Amniotic epithelial cell (primary cell): ENCODE results near the gene ATG9A.
A peak's percentile ranks its signal among the peaks of the same experiment; 100 is the strongest.

Experiments used
- DNase-seq: peaks from one replicate; pipeline ENCODE4 v3.0.0-alpha.2; 2010; ENCODE audit warnings: low read depth

The ATG9A gene

GRCh38 chr2:219220652-219221402, 8.6 kb downstream of the ATG9A start:
- DNase-seq, result no peak

GRCh38 chr2:219219784-219220532, 9.5 kb downstream of the ATG9A start:
- no peak for DNase-seq

- peak; percentile 91 for DNase-seq
Measured at GRCh38 chr2:219218732-219219701, 10.4 kb downstream of the ATG9A start, which contains the start of gene ABCB6. ABCB6 (minus strand) TSS chr2:219218958; CDS start chr2:219218673, 285 bp downstream.

GRCh38 chr2:219218217-219218731, 11.2 kb downstream of the ATG9A start:
- DNase-seq, result peak; percentile 62

- DNase-seq, result no peak
Measured at GRCh38 chr2:219216535-219216915, 12.9 kb downstream of the ATG9A start.

- DNase-seq, result no peak
Measured at GRCh38 chr2:219215871-219216534, 13.4 kb downstream of the ATG9A start.

GRCh38 chr2:219214786-219215185, 14.7 kb downstream of the ATG9A start:
- no peak for DNase-seq

- no peak for DNase-seq
Measured at GRCh38 chr2:219214141-219214540, 15.3 kb downstream of the ATG9A start.

GRCh38 chr2:219213486-219214071, 15.9 kb downstream of the ATG9A start:
- no peak for DNase-seq

GRCh38 chr2:219213026-219213415, 16.4 kb downstream of the ATG9A start:
- no peak for DNase-seq

- no peak for DNase-seq
Measured at GRCh38 chr2:219210886-219211362, 18.5 kb downstream of the ATG9A start.

- DNase-seq, result no peak
Measured at GRCh38 chr2:219210196-219210885, 19.1 kb downstream of the ATG9A start.

- no peak for DNase-seq
Measured at GRCh38 chr2:219209236-219210195, 19.9 kb downstream of the ATG9A start.

GRCh38 chr2:219207884-219208740, 21.3 kb downstream of the ATG9A start:
- DNase-seq, result peak; percentile 34

GRCh38 chr2:219207134-219207883, 22.1 kb downstream of the ATG9A start:
- DNase-seq, result peak; percentile 7

GRCh38 chr2:219206328-219207133, 22.9 kb downstream of the ATG9A start, which contains the start of gene ZFAND2B:
ZFAND2B (plus strand) TSS chr2:219206782; CDS start chr2:219206988, 206 bp downstream.
- peak; percentile 83 for DNase-seq
